Activated B cell treated with CpG ODN at 0.5 μM for 24 hours (primary cell): ENCODE measurements around the gene AFF3. TPM values are rescaled to one million over a fixed set of nuclear protein-coding genes. Genes with fewer than 3 reads are reported as not detected.

ENCODE experiments used
- ATAC-seq: fragments of 200-7000 bp; cut with Tn5 transposase; one replicate; pipeline ENCODE4 v1.10.0; 2021; ENCODE audit warnings: low read depth, mild to moderate bottlenecking, moderate library complexity
- CTCF ChIA-PET: fragments of 350-600 bp; sonication (Branson Sonifier 250); formaldehyde crosslinking; loops from one replicate; lab custom pipeline; 2021; ENCODE audit warnings: antibody characterized with exemption; lab: Charles Lee
- POLR2A ChIA-PET: fragments of 350-600 bp; sonication (Branson Sonifier 250); formaldehyde crosslinking; loops from one replicate; lab custom pipeline; 2021; ENCODE audit warnings: antibody characterized with exemption; lab: Charles Lee
- DNase-seq: peaks from one replicate; pipeline ENCODE4 v3.0.0; 2022
- H3K27ac Mint-ChIP-seq: one replicate; pipeline ENCODE4 v1.8.0; 2020; ENCODE audit warnings: mixed read lengths
- H3K27me3 Mint-ChIP-seq: one replicate; pipeline ENCODE4 v1.8.0; 2021; ENCODE audit warnings: mixed read lengths
- H3K36me3 Mint-ChIP-seq: one replicate; pipeline ENCODE4 v1.8.0; 2021; ENCODE audit warnings: low read depth, mixed read lengths
- H3K4me1 Mint-ChIP-seq: one replicate; pipeline ENCODE4 v1.8.0; 2021; ENCODE audit warnings: mixed read lengths
- H3K4me3 Mint-ChIP-seq: one replicate; pipeline ENCODE4 v1.8.0; 2020; ENCODE audit warnings: mild to moderate bottlenecking, mixed read lengths
- H3K9me3 Mint-ChIP-seq: one replicate; pipeline ENCODE4 v1.8.0; 2020; ENCODE audit warnings: mixed read lengths
- intact Hi-C: fragments of 100-400 bp; cut with micrococcal nuclease; formaldehyde crosslinking; loops from one replicate; pipeline ENCODE4 v1.15.1; 2024
- total RNA-seq: library from RNA; stranded (reverse); gene quantifications from 2 replicates; pipeline ENCODE4 v1.2.3, GENCODE V29; 2022
- TF ChIP-seq, protein P1 (sequence below): fragments of 200-600 bp; IDR thresholded peaks from one replicate; pipeline ENCODE4 v1.8.0; 2022; ENCODE audit warnings: antibody characterized with exemption, mild to moderate bottlenecking

AFF3 gene
- total RNA-seq, 1 donor from 2014 or later, result 271 TPM

- DNase-seq, result no peak
- no peaks in the 10 kb centered on the region for H3K27me3 Mint-ChIP-seq
- peak overlapping the region; percentile 26 for H3K27ac Mint-ChIP-seq
- CTCF ChIA-PET, result interaction anchor here (1.9 kb wide), 1 partner anchor 233 kb away, joined by 4 read pairs; no protein-coding TSS in a partner anchor
- no peaks in the 10 kb centered on the region for H3K9me3 Mint-ChIP-seq
- intact Hi-C loops, result no loop called here
- TF ChIP-seq, protein P1, sequence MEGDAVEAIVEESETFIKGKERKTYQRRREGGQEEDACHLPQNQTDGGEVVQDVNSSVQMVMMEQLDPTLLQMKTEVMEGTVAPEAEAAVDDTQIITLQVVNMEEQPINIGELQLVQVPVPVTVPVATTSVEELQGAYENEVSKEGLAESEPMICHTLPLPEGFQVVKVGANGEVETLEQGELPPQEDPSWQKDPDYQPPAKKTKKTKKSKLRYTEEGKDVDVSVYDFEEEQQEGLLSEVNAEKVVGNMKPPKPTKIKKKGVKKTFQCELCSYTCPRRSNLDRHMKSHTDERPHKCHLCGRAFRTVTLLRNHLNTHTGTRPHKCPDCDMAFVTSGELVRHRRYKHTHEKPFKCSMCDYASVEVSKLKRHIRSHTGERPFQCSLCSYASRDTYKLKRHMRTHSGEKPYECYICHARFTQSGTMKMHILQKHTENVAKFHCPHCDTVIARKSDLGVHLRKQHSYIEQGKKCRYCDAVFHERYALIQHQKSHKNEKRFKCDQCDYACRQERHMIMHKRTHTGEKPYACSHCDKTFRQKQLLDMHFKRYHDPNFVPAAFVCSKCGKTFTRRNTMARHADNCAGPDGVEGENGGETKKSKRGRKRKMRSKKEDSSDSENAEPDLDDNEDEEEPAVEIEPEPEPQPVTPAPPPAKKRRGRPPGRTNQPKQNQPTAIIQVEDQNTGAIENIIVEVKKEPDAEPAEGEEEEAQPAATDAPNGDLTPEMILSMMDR, result no peak
- POLR2A ChIA-PET, result no interaction called here
- H3K4me1 Mint-ChIP-seq, result peaks cover 31% of the 10 kb centered on the region
- H3K36me3 Mint-ChIP-seq, result peaks cover 61% of the 10 kb centered on the region
- no peak overlapping the region for H3K4me3 Mint-ChIP-seq
- no peak for ATAC-seq
Observed at GRCh38 chr2:100012561-100012960, 129.8 kb downstream of the AFF3 start.

GRCh38 chr2:100011272-100011731 lies 131.1 kb downstream of the AFF3 start:
- CTCF ChIA-PET, result no interaction called here
- H3K4me1 Mint-ChIP-seq, result peaks cover 31% of the 10 kb centered on the region

DNA sequence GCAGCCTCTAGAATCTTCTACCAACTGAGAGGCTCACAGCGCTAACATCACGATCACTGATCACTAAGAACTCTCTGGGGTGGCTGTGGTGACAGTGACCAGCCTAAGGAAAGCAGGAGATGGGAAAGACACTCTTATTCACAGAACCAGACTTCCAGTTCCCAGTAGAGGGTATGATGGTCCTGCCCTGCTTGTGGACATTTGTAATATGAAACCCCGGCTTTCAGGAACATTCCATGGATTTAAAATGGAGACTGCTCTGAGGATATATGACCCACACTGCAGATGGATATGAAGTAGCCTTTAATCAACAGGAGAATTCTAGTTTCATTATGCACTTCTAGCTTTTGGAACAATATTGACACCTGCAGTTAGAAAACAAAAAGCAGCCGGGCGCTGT lies 131.8 kb downstream of the AFF3 start:
- Mint-ChIP-seq H3K4me1 (peaks cover 31% of the 10 kb centered on the region), H3K36me3 (peaks cover 77% of the 10 kb centered on the region), H3K9me3 (no peaks in the 10 kb centered on the region), H3K27ac (no peak overlapping the region), H3K27me3 (no peaks in the 10 kb centered on the region), H3K4me3 (no peak overlapping the region)
- ChIA-PET POLR2A (no interaction called here), CTCF (interaction anchor here (1.7 kb wide), 1 partner anchor 225 kb away, joined by 3 read pairs; no protein-coding TSS in a partner anchor)
- TF ChIP-seq, protein P1, result no peak
- ATAC-seq (no peak), DNase-seq (no peak)
- intact Hi-C loops, result no loop called here

More at GRCh38 chr2:100011272-100011731, 131.1 kb downstream of the AFF3 start:
- DNase-seq, result no peak
- Mint-ChIP-seq H3K9me3 (no peaks in the 10 kb centered on the region), H3K36me3 (peaks cover 74% of the 10 kb centered on the region), H3K27me3 (no peaks in the 10 kb centered on the region), H3K4me3 (no peak overlapping the region), H3K27ac (peak overlapping the region; percentile 24)
- ATAC-seq, result no peak
- TF ChIP-seq, protein P1, result no peak
- POLR2A ChIA-PET, result no interaction called here
- intact Hi-C loops, result no loop called here

DNA sequence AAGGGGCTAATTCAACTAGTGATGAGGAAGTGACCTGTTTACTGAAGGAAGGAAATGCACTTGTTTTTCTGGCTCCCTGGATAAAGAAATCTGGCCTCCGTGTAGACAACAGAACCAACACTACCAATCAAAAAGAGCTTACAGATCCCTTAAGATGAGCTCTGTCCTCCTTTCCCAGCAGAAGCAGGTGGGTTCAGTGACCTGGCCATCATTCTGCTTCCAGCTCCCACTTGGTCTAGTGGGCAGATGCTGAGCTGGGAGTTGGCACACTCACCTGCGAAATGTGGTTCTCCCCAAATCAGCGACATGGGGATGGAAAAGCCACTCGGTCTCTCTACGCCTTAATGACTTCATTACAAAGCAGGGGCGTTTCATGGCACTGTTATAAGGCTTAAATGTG lies 132.6 kb downstream of the AFF3 start:
- H3K9me3 Mint-ChIP-seq, result no peaks in the 10 kb centered on the region
- no peak overlapping the region for H3K4me3 Mint-ChIP-seq
- ChIA-PET CTCF (interaction anchor here (1.7 kb wide), 1 partner anchor 225 kb away, joined by 3 read pairs; no protein-coding TSS in a partner anchor), POLR2A (no interaction called here)
- intact Hi-C loops, result loop anchor here (2.0 to 5.0 kb wide), 2 partner anchors 33 to 233 kb away; no protein-coding TSS in a partner anchor
- no peaks in the 10 kb centered on the region for H3K27me3 Mint-ChIP-seq
- TF ChIP-seq, protein P1, result no peak
- ATAC-seq (no peak), DNase-seq (no peak)
- peaks cover 82% of the 10 kb centered on the region for H3K36me3 Mint-ChIP-seq
- H3K27ac Mint-ChIP-seq, result peak overlapping the region; percentile 50
- H3K4me1 Mint-ChIP-seq, result peaks cover 28% of the 10 kb centered on the region

GRCh38 chr2:100008956-100009355 lies 133.4 kb downstream of the AFF3 start:
- H3K9me3 Mint-ChIP-seq, result no peaks in the 10 kb centered on the region
- TF ChIP-seq, protein P1, result no peak
- peak overlapping the region; percentile 50 for H3K27ac Mint-ChIP-seq
- H3K4me1 Mint-ChIP-seq, result peaks cover 24% of the 10 kb centered on the region
- intact Hi-C loops, result loop anchor here (2.0 to 5.0 kb wide), 2 partner anchors 33 to 234 kb away; no protein-coding TSS in a partner anchor
- CTCF ChIA-PET, result interaction anchor here (1.7 kb wide), 1 partner anchor 226 kb away, joined by 3 read pairs; no protein-coding TSS in a partner anchor
- POLR2A ChIA-PET, result no interaction called here
- DNase-seq (no peak), ATAC-seq (no peak)
- H3K36me3 Mint-ChIP-seq, result peaks cover 84% of the 10 kb centered on the region
- H3K4me3 Mint-ChIP-seq, result no peak overlapping the region
- no peaks in the 10 kb centered on the region for H3K27me3 Mint-ChIP-seq
